DMS 273 treated with DMSO at 0.1 percent for 48 hours (cell line): ENCODE results near the gene MFAP4.

Source experiments
- DNase-seq: peaks from one replicate; lab custom pipeline; 2025; lab: John Stamatoyannopoulos, UW

Gene MFAP4

GRCh38 chr17:19333736-19334290, 53.2 kb downstream of the MFAP4 start:
- no peak for DNase-seq
